ENCODE results near the gene MTARC2.

MTARC2 gene

DNA sequence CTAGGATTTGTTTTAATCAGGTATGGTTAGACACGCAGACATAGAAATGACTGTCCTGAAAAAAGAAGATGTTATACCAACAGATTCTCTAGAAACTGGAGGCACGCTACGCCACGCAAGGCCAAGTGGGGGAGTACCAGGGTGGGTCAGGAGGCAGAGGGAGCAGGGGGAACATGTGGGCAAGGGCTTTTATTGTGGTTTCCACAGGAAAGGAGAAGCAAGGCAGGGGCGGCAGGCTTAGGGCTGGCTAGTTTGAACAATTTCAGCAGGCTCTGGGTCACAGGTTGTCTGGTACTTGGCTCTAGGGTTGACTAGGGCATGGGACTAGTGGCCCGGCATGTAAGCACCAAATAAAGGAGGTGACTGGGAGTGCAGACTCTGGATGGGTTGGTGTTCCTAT lies 7.2 kb downstream of the MTARC2 start:
- Histone ChIP-seq H3K4me2 (ENCODE audit: low read length) (no peak overlapping the region), H3F3A (ENCODE audit: insufficient read depth, low read length) (no peaks in the 10 kb centered on the region), H3K9ac (ENCODE audit: low read length) (no peak overlapping the region), H3K27me3 (ENCODE audit: insufficient read depth, low read length) (no peaks in the 10 kb centered on the region), H4K20me1 (ENCODE audit: insufficient read depth, low read length) (no peaks in the 10 kb centered on the region), H3K9me2 (ENCODE audit: low read depth, low read length) (no peaks in the 10 kb centered on the region), H2AFZ (ENCODE audit: low read length) (no peak overlapping the region), H3K4me1 (ENCODE audit: insufficient read depth, low read length, severe bottlenecking) (no peaks in the 10 kb centered on the region), H3K9me3 (ENCODE audit: low read length) (no peaks in the 10 kb centered on the region), H3K79me2 (ENCODE audit: insufficient read depth, low read length) (no peaks in the 10 kb centered on the region), H3K4me3 (ENCODE audit: low read depth, low read length, poor library complexity, severe bottlenecking) (no peak overlapping the region), H3K27ac (ENCODE audit: low read depth, low read length, poor library complexity, severe bottlenecking) (no peak overlapping the region), H3K36me3 (ENCODE audit: insufficient read depth, low read length) (no peaks in the 10 kb centered on the region)
- TF ChIP-seq EZH2 (IDR thresholded peaks at IDR 0.05; ENCODE audit: borderline replicate concordance, low read length): no peak
- TF ChIP-seq, protein P1, sequence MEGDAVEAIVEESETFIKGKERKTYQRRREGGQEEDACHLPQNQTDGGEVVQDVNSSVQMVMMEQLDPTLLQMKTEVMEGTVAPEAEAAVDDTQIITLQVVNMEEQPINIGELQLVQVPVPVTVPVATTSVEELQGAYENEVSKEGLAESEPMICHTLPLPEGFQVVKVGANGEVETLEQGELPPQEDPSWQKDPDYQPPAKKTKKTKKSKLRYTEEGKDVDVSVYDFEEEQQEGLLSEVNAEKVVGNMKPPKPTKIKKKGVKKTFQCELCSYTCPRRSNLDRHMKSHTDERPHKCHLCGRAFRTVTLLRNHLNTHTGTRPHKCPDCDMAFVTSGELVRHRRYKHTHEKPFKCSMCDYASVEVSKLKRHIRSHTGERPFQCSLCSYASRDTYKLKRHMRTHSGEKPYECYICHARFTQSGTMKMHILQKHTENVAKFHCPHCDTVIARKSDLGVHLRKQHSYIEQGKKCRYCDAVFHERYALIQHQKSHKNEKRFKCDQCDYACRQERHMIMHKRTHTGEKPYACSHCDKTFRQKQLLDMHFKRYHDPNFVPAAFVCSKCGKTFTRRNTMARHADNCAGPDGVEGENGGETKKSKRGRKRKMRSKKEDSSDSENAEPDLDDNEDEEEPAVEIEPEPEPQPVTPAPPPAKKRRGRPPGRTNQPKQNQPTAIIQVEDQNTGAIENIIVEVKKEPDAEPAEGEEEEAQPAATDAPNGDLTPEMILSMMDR (IDR thresholded peaks at IDR 0.05; ENCODE audit: low read length): no peak

- no peaks in the 10 kb centered on the region for H3K79me2 ChIP-seq (ENCODE audit: insufficient read depth, low read length)
- H2AFZ ChIP-seq (ENCODE audit: low read length): no peak overlapping the region
- H3K4me3 ChIP-seq (ENCODE audit: low read depth, low read length, poor library complexity, severe bottlenecking): no peak overlapping the region
- H3K4me2 ChIP-seq (ENCODE audit: low read length): no peak overlapping the region
- TF ChIP-seq EZH2 (IDR thresholded peaks at IDR 0.05; ENCODE audit: borderline replicate concordance, low read length): no peak
- TF ChIP-seq, protein P1 (IDR thresholded peaks at IDR 0.05; ENCODE audit: low read length): no peak
- H3K9me2 ChIP-seq (ENCODE audit: low read depth, low read length): no peaks in the 10 kb centered on the region
- no peaks in the 10 kb centered on the region for H3K4me1 ChIP-seq (ENCODE audit: insufficient read depth, low read length, severe bottlenecking)
- H3K9ac ChIP-seq (ENCODE audit: low read length): no peak overlapping the region
- H3K27me3 ChIP-seq (ENCODE audit: insufficient read depth, low read length): no peaks in the 10 kb centered on the region
- H3K27ac ChIP-seq (ENCODE audit: low read depth, low read length, poor library complexity, severe bottlenecking): no peak overlapping the region
- no peaks in the 10 kb centered on the region for H4K20me1 ChIP-seq (ENCODE audit: insufficient read depth, low read length)
- H3K9me3 ChIP-seq (ENCODE audit: low read length): no peaks in the 10 kb centered on the region
- no peaks in the 10 kb centered on the region for H3K36me3 ChIP-seq (ENCODE audit: insufficient read depth, low read length)
- H3F3A ChIP-seq (ENCODE audit: insufficient read depth, low read length): no peaks in the 10 kb centered on the region
These were observed 9.3 kb downstream of the MTARC2 start for GRCh38 chr1:220757441-220757840.

GRCh38 chr1:220759147-220759546 lies 11.0 kb downstream of the MTARC2 start:
- no peak overlapping the region for H2AFZ ChIP-seq (ENCODE audit: low read length)
- no peak for TF ChIP-seq EZH2 (IDR thresholded peaks at IDR 0.05; ENCODE audit: borderline replicate concordance, low read length)
- TF ChIP-seq, protein P1 (IDR thresholded peaks at IDR 0.05; ENCODE audit: low read length): no peak
- H3K9me3 ChIP-seq (ENCODE audit: low read length): no peaks in the 10 kb centered on the region
- no peaks in the 10 kb centered on the region for H3K9me2 ChIP-seq (ENCODE audit: low read depth, low read length)
- H4K20me1 ChIP-seq (ENCODE audit: insufficient read depth, low read length): no peaks in the 10 kb centered on the region
- H3K79me2 ChIP-seq (ENCODE audit: insufficient read depth, low read length): no peaks in the 10 kb centered on the region
- no peak overlapping the region for H3K27ac ChIP-seq (ENCODE audit: low read depth, low read length, poor library complexity, severe bottlenecking)
- H3K9ac ChIP-seq (ENCODE audit: low read length): no peak overlapping the region
- no peaks in the 10 kb centered on the region for H3K4me1 ChIP-seq (ENCODE audit: insufficient read depth, low read length, severe bottlenecking)
- H3K36me3 ChIP-seq (ENCODE audit: insufficient read depth, low read length): no peaks in the 10 kb centered on the region
- H3K4me3 ChIP-seq (ENCODE audit: low read depth, low read length, poor library complexity, severe bottlenecking): no peak overlapping the region
- no peaks in the 10 kb centered on the region for H3F3A ChIP-seq (ENCODE audit: insufficient read depth, low read length)
- H3K27me3 ChIP-seq (ENCODE audit: insufficient read depth, low read length): no peaks in the 10 kb centered on the region; the same call in 1 of the 2 replicates
- no peak overlapping the region for H3K4me2 ChIP-seq (ENCODE audit: low read length)
